Measurements from ENCODE around the gene HAO1.
"Not testable (repeated sequence)": the region's sequence is repeated elsewhere in the genome, so short reads cannot be mapped to it uniquely, and the experiment has no call there.

HAO1 gene

GRCh38 chr20:7940341-7940740, at the start of gene HAO1:
HAO1 (minus strand) TSS chr20:7940458; CDS start chr20:7940422, 36 bp downstream.
- Histone ChIP-seq H3K27ac (no peak within 1 kb of the TSS), H3K4me3 (no peak within 1 kb of the TSS)

- no peak overlapping the region for H3K4me3 ChIP-seq
These were observed 49.1 kb upstream of the HAO1 start for GRCh38 chr20:7989379-7989778.

GRCh38 chr20:7985916-7986315, 45.7 kb upstream of the HAO1 start:
- Histone ChIP-seq H3K27ac (no peak overlapping the region), H3K4me3 (no peak overlapping the region)

More at GRCh38 chr20:7989379-7989778, 49.1 kb upstream of the HAO1 start:
- no peak overlapping the region for H3K27ac ChIP-seq

GRCh38 chr20:7984192-7984591, 43.9 kb upstream of the HAO1 start:
- no peak overlapping the region for H3K4me3 ChIP-seq
- H3K27ac ChIP-seq: no peak overlapping the region

GRCh38 chr20:7981374-7981773, 41.1 kb upstream of the HAO1 start:
- Histone ChIP-seq H3K27ac (no peak overlapping the region), H3K4me3 (no peak overlapping the region)

GRCh38 chr20:7980332-7981046, 40.2 kb upstream of the HAO1 start:
- no peak overlapping the region for H3K4me3 ChIP-seq
- H3K27ac ChIP-seq: no peak overlapping the region

- Histone ChIP-seq H3K27ac (no peak overlapping the region), H3K4me3 (no peak overlapping the region)
These were observed 37.5 kb upstream of the HAO1 start for GRCh38 chr20:7977709-7978108.

- Histone ChIP-seq H3K27ac (no peak overlapping the region), H3K4me3 (no peak overlapping the region)
These were observed 35.7 kb upstream of the HAO1 start for GRCh38 chr20:7975851-7976414.

- no peak overlapping the region for H3K4me3 ChIP-seq
- no peak overlapping the region for H3K27ac ChIP-seq
These were observed 34.7 kb upstream of the HAO1 start for GRCh38 chr20:7974785-7975435.

- no peak overlapping the region for H3K27ac ChIP-seq
- no peak overlapping the region for H3K4me3 ChIP-seq
These were observed 31.4 kb upstream of the HAO1 start for GRCh38 chr20:7971536-7972280.

- no peak overlapping the region for H3K27ac ChIP-seq
These were observed 27.1 kb upstream of the HAO1 start for GRCh38 chr20:7967199-7967844.

GRCh38 chr20:7966176-7966575, 25.9 kb upstream of the HAO1 start:
- no peak overlapping the region for H3K4me3 ChIP-seq
- no peak overlapping the region for H3K27ac ChIP-seq

More at GRCh38 chr20:7967199-7967844, 27.1 kb upstream of the HAO1 start:
- H3K4me3 ChIP-seq: no peak overlapping the region

GRCh38 chr20:7959484-7959883, 19.2 kb upstream of the HAO1 start:
- H3K27ac ChIP-seq: no peak overlapping the region
- no peak overlapping the region for H3K4me3 ChIP-seq

- H3K4me3 ChIP-seq, H3K27ac ChIP-seq: not testable (repeated sequence)
These were observed 16.3 kb upstream of the HAO1 start for GRCh38 chr20:7956561-7956960.

- H3K27ac ChIP-seq: no peak overlapping the region
- H3K4me3 ChIP-seq: no peak overlapping the region
These were observed 10.1 kb upstream of the HAO1 start for GRCh38 chr20:7950387-7950786.

GRCh38 chr20:7943891-7944290, 3.6 kb upstream of the HAO1 start:
- H3K27ac ChIP-seq: no peak overlapping the region

GRCh38 chr20:7939663-7940062, 595 bp downstream of the HAO1 start:
- Histone ChIP-seq H3K27ac (no peak overlapping the region), H3K4me3 (no peak overlapping the region)

More at GRCh38 chr20:7943891-7944290, 3.6 kb upstream of the HAO1 start:
- no peak overlapping the region for H3K4me3 ChIP-seq

- no peak overlapping the region for H3K4me3 ChIP-seq
- H3K27ac ChIP-seq: no peak overlapping the region
These were observed 2.2 kb downstream of the HAO1 start for GRCh38 chr20:7938058-7938457.

GRCh38 chr20:7937328-7937727, 2.9 kb downstream of the HAO1 start:
- no peak overlapping the region for H3K4me3 ChIP-seq
- no peak overlapping the region for H3K27ac ChIP-seq

GRCh38 chr20:7935027-7935551, 5.2 kb downstream of the HAO1 start:
- Histone ChIP-seq H3K27ac (no peak overlapping the region), H3K4me3 (no peak overlapping the region)

Measured in skin epidermis (tissue), 12 donors.